Activated gamma-delta T cell treated with Interleukin-2 at 50 U/mL for 16 hours (primary cell): ENCODE data around the gene LRFN2.

Source experiments
- DNase-seq: peaks from one replicate; pipeline ENCODE4 v3.0.0-alpha.2; 2020

Gene LRFN2

GRCh38 chr6:40469323-40469722 is 117.8 kb downstream of the LRFN2 start:
- DNase-seq, result no peak

GRCh38 chr6:40466986-40467539 is 120.1 kb downstream of the LRFN2 start:
- no peak for DNase-seq

GRCh38 chr6:40461643-40462042 is 125.5 kb downstream of the LRFN2 start:
- DNase-seq, result no peak

- no peak for DNase-seq
Measured at GRCh38 chr6:40460380-40460779, 126.8 kb downstream of the LRFN2 start.

- DNase-seq, result no peak
Measured at GRCh38 chr6:40457261-40457660, 129.9 kb downstream of the LRFN2 start.

- DNase-seq, result no peak
Measured at GRCh38 chr6:40456390-40457013, 130.7 kb downstream of the LRFN2 start.

GRCh38 chr6:40455686-40456389 is 131.3 kb downstream of the LRFN2 start:
- DNase-seq, result no peak

- DNase-seq, result no peak
Measured at GRCh38 chr6:40450483-40450882, 136.7 kb downstream of the LRFN2 start.

- DNase-seq, result no peak
Measured at GRCh38 chr6:40444811-40445210, 142.4 kb downstream of the LRFN2 start.

GRCh38 chr6:40444312-40444711 is 142.9 kb downstream of the LRFN2 start:
- no peak for DNase-seq

GRCh38 chr6:40443842-40444241 is 143.3 kb downstream of the LRFN2 start:
- DNase-seq, result no peak

GRCh38 chr6:40442591-40442990 is 144.6 kb downstream of the LRFN2 start:
- DNase-seq, result no peak

GRCh38 chr6:40441150-40441549 is 146.0 kb downstream of the LRFN2 start:
- DNase-seq, result no peak

GRCh38 chr6:40440053-40440452 is 147.1 kb downstream of the LRFN2 start:
- no peak for DNase-seq

GRCh38 chr6:40439026-40439800 is 148.0 kb downstream of the LRFN2 start:
- DNase-seq, result no peak

- no peak for DNase-seq
Measured at GRCh38 chr6:40438246-40438887, 148.8 kb downstream of the LRFN2 start.

GRCh38 chr6:40437631-40438030 is 149.5 kb downstream of the LRFN2 start:
- DNase-seq, result no peak

GRCh38 chr6:40436685-40437604 is 150.2 kb downstream of the LRFN2 start:
- no peak for DNase-seq

- no peak for DNase-seq
Measured at GRCh38 chr6:40432982-40433381, 154.2 kb downstream of the LRFN2 start.

- no peak for DNase-seq
Measured at GRCh38 chr6:40431706-40432105, 155.5 kb downstream of the LRFN2 start.

- no peak for DNase-seq
Measured at GRCh38 chr6:40427196-40427595, 160.0 kb downstream of the LRFN2 start.
